ENCODE data around the gene CEACAM6. TPM values are rescaled to one million over a fixed set of nuclear protein-coding genes. Genes with fewer than 3 reads are reported as not detected.
"Not testable (repeated sequence)": the region's sequence is repeated elsewhere in the genome, so short reads cannot be mapped to it uniquely, and the experiment has no call there.

CEACAM6 gene
- polyA plus RNA-seq, 2 of the 4 experiments (the other 2 are of a cell fraction), result 0.97 to 17.7 TPM

GRCh38 chr19:41746593-41747227 is 8.6 kb upstream of the CEACAM6 start:
- TF ChIP-seq POLR2A (IDR thresholded peaks at IDR 0.05; ENCODE audit: low read length) (no peak), MYC (IDR thresholded peaks at IDR 0.05; ENCODE audit: borderline replicate concordance, low read length) (no peak), SMC3 (IDR thresholded peaks at IDR 0.05) (peak; percentile 84), ZNF302 (CRISPR knock-in tag; IDR thresholded peaks at IDR 0.05) (no peak), TP53 (CRISPR knock-in tag; IDR thresholded peaks at IDR 0.05) (no peak), RAD21 (conservative IDR thresholded peaks at IDR 0.05 in 1 of 2, IDR thresholded peaks at IDR 0.05 in 1 of 2) (peak; percentile 94 to 96), ESRRA (IDR thresholded peaks at IDR 0.05; ENCODE audit: borderline replicate concordance, low read length) (0 out of 2 replicates have a peak, but pooled peaks have one; percentile 11), HEYL (CRISPR knock-in tag; IDR thresholded peaks at IDR 0.05) (no peak)
- TF ChIP-seq, protein P1, sequence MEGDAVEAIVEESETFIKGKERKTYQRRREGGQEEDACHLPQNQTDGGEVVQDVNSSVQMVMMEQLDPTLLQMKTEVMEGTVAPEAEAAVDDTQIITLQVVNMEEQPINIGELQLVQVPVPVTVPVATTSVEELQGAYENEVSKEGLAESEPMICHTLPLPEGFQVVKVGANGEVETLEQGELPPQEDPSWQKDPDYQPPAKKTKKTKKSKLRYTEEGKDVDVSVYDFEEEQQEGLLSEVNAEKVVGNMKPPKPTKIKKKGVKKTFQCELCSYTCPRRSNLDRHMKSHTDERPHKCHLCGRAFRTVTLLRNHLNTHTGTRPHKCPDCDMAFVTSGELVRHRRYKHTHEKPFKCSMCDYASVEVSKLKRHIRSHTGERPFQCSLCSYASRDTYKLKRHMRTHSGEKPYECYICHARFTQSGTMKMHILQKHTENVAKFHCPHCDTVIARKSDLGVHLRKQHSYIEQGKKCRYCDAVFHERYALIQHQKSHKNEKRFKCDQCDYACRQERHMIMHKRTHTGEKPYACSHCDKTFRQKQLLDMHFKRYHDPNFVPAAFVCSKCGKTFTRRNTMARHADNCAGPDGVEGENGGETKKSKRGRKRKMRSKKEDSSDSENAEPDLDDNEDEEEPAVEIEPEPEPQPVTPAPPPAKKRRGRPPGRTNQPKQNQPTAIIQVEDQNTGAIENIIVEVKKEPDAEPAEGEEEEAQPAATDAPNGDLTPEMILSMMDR (IDR thresholded peaks at IDR 0.05), result peak; percentile 96
- H3K4me2 ChIP-seq, result no peak overlapping the region
- ChIA-PET CTCF (interaction anchor here (0.6 to 10.5 kb wide), 71 partner anchors 7 to 309 kb away, joined by 3 to 261 read pairs (median 6); partner anchors contain the start of genes CEACAM3, CEACAM5, CEACAM6 and CEACAM7), POLR2A (no interaction called here)
- no peaks in the 10 kb centered on the region for H3K9me3 ChIP-seq
- ATAC-seq (peak; percentile 90 to 98), FAIRE-seq (peak; percentile 99), DNase-seq (ENCODE audit: low read depth in 1 of 2, low spot score in 1 of 2) (peak; percentile 84 to 87)
- H3K27ac ChIP-seq, result no peak overlapping the region
- H3K4me1 ChIP-seq, result no peaks in the 10 kb centered on the region
- 14% methylated on average over 11 of the region's 11 CpGs for WGBS (ENCODE audit: missing lambda C conversion rate)
- H3K4me3 ChIP-seq, result no peak overlapping the region

DNA sequence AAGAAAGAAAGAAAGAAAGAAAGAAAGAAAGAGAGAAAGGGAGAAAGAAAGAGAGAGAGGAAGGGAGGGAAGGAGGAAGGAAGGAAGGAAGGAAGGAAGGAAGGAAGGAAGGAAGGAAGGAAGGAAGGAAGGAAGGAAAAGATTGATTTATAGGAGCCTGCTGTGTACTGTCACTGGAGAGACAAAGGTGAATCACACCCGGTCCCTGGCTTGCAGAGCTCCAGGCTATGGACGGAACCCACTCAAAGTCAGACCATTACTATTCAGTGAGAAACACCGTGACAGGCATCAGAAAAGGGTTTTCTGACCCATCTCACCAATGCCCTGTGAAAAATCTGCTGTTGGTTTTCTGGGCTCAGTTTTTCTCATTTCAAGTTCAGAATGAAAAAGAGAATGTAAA is 7.3 kb upstream of the CEACAM6 start:
- H3K27ac ChIP-seq, result no peak overlapping the region
- no peak for ATAC-seq
- no peaks in the 10 kb centered on the region for H3K9me3 ChIP-seq
- TF ChIP-seq NPAS2 (CRISPR knock-in tag; IDR thresholded peaks at IDR 0.05; ENCODE audit: borderline replicate concordance) (no peak), POLR2AphosphoS2 (conservative IDR thresholded peaks at IDR 0.05; ENCODE audit: low read length) (no peak), FOSB (CRISPR knock-in tag; IDR thresholded peaks at IDR 0.05) (no peak)
- DNase-seq (ENCODE audit: low read depth in 1 of 2, low spot score in 1 of 2), result no peak
- no peaks in the 10 kb centered on the region for H3K4me1 ChIP-seq
- ChIA-PET POLR2A (no interaction called here), CTCF (interaction anchor here (0.7 to 10.5 kb wide), 24 partner anchors 9 to 178 kb away, joined by 3 to 261 read pairs (median 8); partner anchors contain the start of genes CEACAM3 and CEACAM5)
- H3K4me3 ChIP-seq, result no peak overlapping the region
- 23% methylated on average over 3 of the region's 3 CpGs for WGBS (ENCODE audit: missing lambda C conversion rate)
- no peak overlapping the region for H3K4me2 ChIP-seq
- FAIRE-seq, result no peak

DNA sequence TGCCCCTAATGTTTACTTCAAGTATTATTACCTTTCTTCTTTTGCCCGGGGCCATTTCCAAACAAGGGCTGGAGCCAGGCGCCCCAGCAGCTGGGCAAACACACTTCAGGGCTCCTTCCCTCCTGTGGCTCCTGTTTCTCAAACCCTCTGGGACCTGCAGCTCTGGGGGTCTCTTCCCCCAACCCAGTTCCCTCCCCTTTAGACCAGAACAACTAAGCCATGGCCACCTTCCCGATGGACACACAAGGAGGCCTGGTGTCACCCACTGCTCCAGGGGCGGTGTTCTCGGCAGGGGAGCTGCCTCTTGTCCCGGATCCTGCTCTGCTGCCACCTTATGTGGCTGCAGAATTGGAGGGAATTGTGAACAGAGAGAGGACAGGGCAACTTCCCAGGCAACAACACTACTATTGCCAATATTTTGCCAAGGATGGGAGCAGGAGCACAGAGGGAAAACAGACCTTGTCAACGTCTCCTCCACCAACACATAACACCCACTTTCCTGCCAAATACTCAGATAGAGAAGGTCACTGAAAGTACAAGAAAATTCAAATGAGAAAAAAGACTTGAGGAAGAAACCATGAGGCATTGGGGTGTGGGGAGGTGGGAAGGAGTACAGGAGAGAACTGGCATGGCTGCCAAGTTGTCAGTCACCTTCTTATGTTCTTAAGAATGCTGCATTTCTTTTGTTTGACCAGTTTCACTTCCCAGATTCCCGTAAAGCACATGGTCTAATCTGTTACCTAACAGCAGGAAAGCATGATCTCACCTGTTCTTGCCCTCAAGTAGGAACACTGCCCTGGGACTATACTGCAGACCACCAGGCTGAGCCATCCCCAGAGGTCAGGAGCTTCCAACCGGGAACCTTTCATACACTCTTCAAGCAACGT is 4.8 kb upstream of the CEACAM6 start:
- H3K9me3 ChIP-seq; H3K4me2 ChIP-seq; POLR2A ChIA-PET; H3K4me3 ChIP-seq; FAIRE-seq; H3K27ac ChIP-seq; ATAC-seq; DNase-seq (ENCODE audit: low read depth in 1 of 2, low spot score in 1 of 2); H3K4me1 ChIP-seq: not testable (repeated sequence)
- 17% methylated on average over 10 of the region's 10 CpGs for WGBS (ENCODE audit: missing lambda C conversion rate)
- CTCF ChIA-PET, result interaction anchor here (0.6 to 16.6 kb wide), 17 partner anchors 8 to 436 kb away, joined by 4 to 474 read pairs (median 33); partner anchors contain the start of genes CEACAM3 and CEACAM7

DNA sequence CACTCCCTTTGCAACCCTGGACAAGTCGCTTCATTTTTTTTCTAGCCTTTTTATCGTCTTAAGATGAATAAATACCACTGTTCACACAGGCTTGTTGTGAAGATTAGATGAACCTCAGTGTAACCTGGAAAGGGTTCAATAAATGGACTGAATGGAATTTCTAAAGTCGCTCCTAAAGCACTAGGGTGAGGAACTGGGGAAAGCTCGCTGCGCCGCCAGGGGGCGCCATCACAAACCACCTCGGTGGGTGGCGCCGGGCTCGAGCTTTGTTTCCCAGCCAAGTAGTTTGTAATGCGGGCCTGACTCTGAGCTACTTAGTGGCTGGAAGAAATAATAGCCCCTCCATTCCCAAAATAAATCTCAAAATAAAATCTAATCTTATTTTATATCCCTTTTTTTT is 2.2 kb upstream of the CEACAM6 start:
- TF ChIP-seq SMC3 (IDR thresholded peaks at IDR 0.05), result peak; percentile 80
- no peak for TF ChIP-seq TP53 (CRISPR knock-in tag; IDR thresholded peaks at IDR 0.05)
- TF ChIP-seq RAD21 (conservative IDR thresholded peaks at IDR 0.05 in 1 of 2, IDR thresholded peaks at IDR 0.05 in 1 of 2), result peak; percentile 47 to 51
- TF ChIP-seq RARB (CRISPR knock-in tag; IDR thresholded peaks at IDR 0.05), result no peak
- TF ChIP-seq, protein P1 (IDR thresholded peaks at IDR 0.05), result peak; percentile 91
- TF ChIP-seq TFCP2L1 (CRISPR knock-in tag; IDR thresholded peaks at IDR 0.05), result no peak
- no peak for TF ChIP-seq FOXS1 (CRISPR knock-in tag; IDR thresholded peaks at IDR 0.05)
- no peaks in the 10 kb centered on the region for H3K4me1 ChIP-seq
- H3K4me2 ChIP-seq, result no peak overlapping the region
- FAIRE-seq (peak; percentile 73), ATAC-seq (peak; percentile 31 to 85; a peak in 3 of 6 replicates), DNase-seq (ENCODE audit: low read depth in 1 of 2, low spot score in 1 of 2) (peak; percentile 65 to 74)
- ChIA-PET CTCF (interaction anchor here (0.6 to 16.6 kb wide), 59 partner anchors 10 to 1806 kb away, joined by 3 to 474 read pairs (median 6); partner anchors contain the start of genes CEACAM3 and CEACAM7), POLR2A (interaction anchor here (0.7 kb wide), 2 partner anchors 120 to 1309 kb away, joined by 3 read pairs; no protein-coding TSS in a partner anchor)
- H3K4me3 ChIP-seq, result no peak overlapping the region
- H3K27ac ChIP-seq, result no peak overlapping the region
- no peaks in the 10 kb centered on the region for H3K9me3 ChIP-seq
- WGBS (ENCODE audit: missing lambda C conversion rate), result 8% methylated on average over 12 of the region's 12 CpGs
